H9 (cell line): Measurements from ENCODE around the gene CHCHD3. TPM values are rescaled to one million over a fixed set of nuclear protein-coding genes. Genes with fewer than 3 reads are reported as not detected.

Source experiments
- DNase-seq: peaks from one replicate; pipeline ENCODE4 v3.0.0-alpha.2; 2017
- H2AFZ ChIP-seq: one replicate; pipeline ENCODE4 v1.6.1; 2013; ENCODE audit warnings: mild to moderate bottlenecking, low read length, control low read depth, moderate library complexity
- H2AK5ac ChIP-seq: 2 replicates; pipeline ENCODE4 v1.6.1; 2013; ENCODE audit warnings: low read length, control low read depth, mixed read lengths; ENCODE audit not compliant: insufficient read length
- H2BK120ac ChIP-seq: one replicate; pipeline ENCODE4 v1.6.1; 2013; ENCODE audit warnings: low read depth, mild to moderate bottlenecking, low read length, control low read depth, inconsistent platforms; ENCODE audit not compliant: poor library complexity, severe bottlenecking
- H2BK12ac ChIP-seq: 2 replicates; pipeline ENCODE4 v1.6.1; 2013; ENCODE audit warnings: low read length, control low read depth, mixed read lengths, low read depth; ENCODE audit not compliant: insufficient read length
- H2BK15ac ChIP-seq: 2 replicates; pipeline ENCODE4 v1.6.1; 2013; ENCODE audit warnings: low read depth, low read length, control low read depth
- H2BK20ac ChIP-seq: one replicate; pipeline ENCODE4 v1.6.1; 2013; ENCODE audit warnings: low read depth, mild to moderate bottlenecking, low read length, control low read depth, inconsistent platforms; ENCODE audit not compliant: poor library complexity, severe bottlenecking
- H2BK5ac ChIP-seq: 2 replicates; pipeline ENCODE4 v1.6.1; 2013; ENCODE audit warnings: low read length, control low read depth, mixed read lengths; ENCODE audit not compliant: insufficient read length
- H3K14ac ChIP-seq: 2 replicates; pipeline ENCODE4 v1.6.1; 2013; ENCODE audit warnings: low read length, control low read depth; ENCODE audit not compliant: insufficient read depth
- H3K18ac ChIP-seq: 2 replicates; pipeline ENCODE4 v1.6.1; 2013; ENCODE audit warnings: low read depth, mild to moderate bottlenecking, mixed read lengths, low read length, control low read depth; ENCODE audit not compliant: insufficient read length
- H3K23ac ChIP-seq: 2 replicates; pipeline ENCODE4 v1.6.1; 2013; ENCODE audit warnings: low read length, control low read depth, mixed read lengths, low read depth; ENCODE audit not compliant: insufficient read length
- H3K23me2 ChIP-seq: 2 replicates; pipeline ENCODE4 v1.6.1; 2013; ENCODE audit warnings: low read depth, mild to moderate bottlenecking, mixed read lengths, low read length, control low read depth; ENCODE audit not compliant: insufficient read length, poor library complexity, severe bottlenecking
- H3K27ac ChIP-seq: 2 replicates; pipeline ENCODE4 v1.5.1; 2013; ENCODE audit warnings: low read length, control low read depth, mixed read lengths, low read depth; ENCODE audit not compliant: insufficient read length
- H3K27me3 ChIP-seq: 2 replicates; pipeline ENCODE4 v1.6.1; 2013; ENCODE audit warnings: low read length, control low read depth, inconsistent platforms; ENCODE audit not compliant: insufficient read depth
- H3K4ac ChIP-seq: 2 replicates; pipeline ENCODE4 v1.6.1; 2013; ENCODE audit warnings: low read depth, mild to moderate bottlenecking, control low read depth, inconsistent platforms, low read length, moderate library complexity
- H3K4me1 ChIP-seq: 2 replicates; pipeline ENCODE4 v1.6.1; 2013; ENCODE audit warnings: low read length, control low read depth, inconsistent platforms; ENCODE audit not compliant: insufficient read depth
- H3K4me2 ChIP-seq: 2 replicates; pipeline ENCODE4 v1.6.1; 2013; ENCODE audit warnings: low read length, control low read depth, mixed read lengths; ENCODE audit not compliant: insufficient read length, insufficient read depth
- H3K56ac ChIP-seq: 2 replicates; pipeline ENCODE4 v1.6.1; 2013; ENCODE audit warnings: low read depth, mild to moderate bottlenecking, mixed read lengths, low read length, control low read depth; ENCODE audit not compliant: insufficient read length
- H3K79me1 ChIP-seq: 2 replicates; pipeline ENCODE4 v1.6.1; 2013; ENCODE audit warnings: low read depth, mild to moderate bottlenecking, moderate library complexity, low read length, control low read depth, inconsistent platforms; ENCODE audit not compliant: insufficient read depth, poor library complexity, severe bottlenecking
- H3K79me2 ChIP-seq: 2 replicates; pipeline ENCODE4 v1.6.1; 2013; ENCODE audit warnings: low read length, control low read depth, inconsistent platforms; ENCODE audit not compliant: insufficient read depth
- H3K9ac ChIP-seq: 2 replicates; pipeline ENCODE4 v1.6.1; 2013; ENCODE audit warnings: low read length, control low read depth, mixed read lengths; ENCODE audit not compliant: insufficient read length; ENCODE audit errors: extremely low read depth
- H3K9me3 ChIP-seq: one replicate; pipeline ENCODE4 v1.6.1; 2013; ENCODE audit warnings: low read depth, low read length, inconsistent platforms; ENCODE audit not compliant: control insufficient read depth
- H3T11ph ChIP-seq: one replicate; pipeline ENCODE4 v1.6.1; 2013; ENCODE audit warnings: mild to moderate bottlenecking, low read length, control low read depth, inconsistent platforms
- H4K20me1 ChIP-seq: one replicate; pipeline ENCODE4 v1.6.1; 2013; ENCODE audit not compliant: control insufficient read depth, insufficient read length, insufficient read depth
- H4K5ac ChIP-seq: 2 replicates; pipeline ENCODE4 v1.6.1; 2013; ENCODE audit warnings: low read depth, mild to moderate bottlenecking, mixed read lengths, low read length, control low read depth; ENCODE audit not compliant: insufficient read length
- H4K8ac ChIP-seq: replicated peaks from 2 replicates; pipeline ENCODE4 v1.6.1; 2013; ENCODE audit warnings: low read length, control low read depth, mixed read lengths, low read depth; ENCODE audit not compliant: insufficient read length
- H4K91ac ChIP-seq: 2 replicates; pipeline ENCODE4 v1.6.1; 2013; ENCODE audit warnings: low read depth, mild to moderate bottlenecking, moderate library complexity, mixed read lengths, low read length, control low read depth; ENCODE audit not compliant: insufficient read length
- H3K27ac Mint-ChIP-seq, 3 experiments: 2 replicates in 2 of 3; 3 replicates in 1 of 3; pipeline ENCODE4 v1.8.0; 2020 to 2021; ENCODE audit warnings: mixed read lengths in 3 of 3, mild to moderate bottlenecking in 1 of 3, moderate library complexity in 1 of 3
- H3K27me3 Mint-ChIP-seq: 2 replicates; pipeline ENCODE4 v1.8.0; 2021; ENCODE audit warnings: low read depth, mild to moderate bottlenecking, moderate library complexity, mixed read lengths
- H3K36me3 Mint-ChIP-seq, 3 experiments: 2 replicates in 2 of 3; 3 replicates in 1 of 3; pipeline ENCODE4 v1.8.0; 2020 to 2021; ENCODE audit warnings: low read depth in 3 of 3, mixed read lengths in 3 of 3; ENCODE audit not compliant: insufficient read depth in 1 of 3
- H3K4me1 Mint-ChIP-seq, 2 experiments: 2 replicates each; pipeline ENCODE4 v1.8.0; 2020; ENCODE audit warnings: mixed read lengths in 2 of 2
- H3K4me3 Mint-ChIP-seq, 2 experiments: 2 replicates in 1 of 2; 3 replicates in 1 of 2; pipeline ENCODE4 v1.8.0; 2020 to 2021; ENCODE audit warnings: mild to moderate bottlenecking in 2 of 2, mixed read lengths in 2 of 2, moderate library complexity in 1 of 2
- H3K9me3 Mint-ChIP-seq, 2 experiments: 2 replicates in 1 of 2; 3 replicates in 1 of 2; pipeline ENCODE4 v1.8.0; 2020; ENCODE audit warnings: mild to moderate bottlenecking in 2 of 2, mixed read lengths in 2 of 2, moderate library complexity in 1 of 2
- CTCF ChIP-seq: fragments of 200-600 bp; sonication (generic); conservative IDR thresholded peaks from 3 replicates; pipeline ENCODE4 v1.8.0; 2021; ENCODE audit warnings: antibody characterized with exemption, mild to moderate bottlenecking
- WGBS: extraction: QIAGEN DNeasy Blood & Tissue Kit; methylation state at CpG from one replicate; pipeline ENCODE4 v1.1.7; 2013; ENCODE audit warnings: missing lambda C conversion rate, low lambda C conversion rate, mixed read lengths; ENCODE audit not compliant: insufficient read length; ENCODE audit errors: extremely low coverage; 5-methylcytosine and 5-hydroxymethylcytosine counted together
- total RNA-seq: library from RNA; stranded (reverse); gene quantifications from 2 replicates; pipeline ENCODE4 v1.2.1, GENCODE V29; 2021

CHCHD3 gene
- total RNA-seq, 1 experiment from 2014 or later, result 104 TPM

GRCh38 chr7:132858251-132858650 lies 223.6 kb downstream of the CHCHD3 start:
- no peaks in the 10 kb centered on the region for H4K20me1 ChIP-seq
- no peak overlapping the region for H2BK5ac ChIP-seq
- no peak overlapping the region for H2AFZ ChIP-seq
- H2BK12ac ChIP-seq, result no peak overlapping the region
- Mint-ChIP-seq H3K27me3 (no peaks in the 10 kb centered on the region), H3K27ac (no peak overlapping the region; a peak in 1 of 7 replicates), H3K4me1 (peaks cover 19 to 20% of the 10 kb centered on the region in 2 experiments), H3K36me3 (peaks cover 0 to 6% (median 4%) of the 10 kb centered on the region in 3 experiments; a peak in 5 of 7 replicates), H3K9me3 (no peaks in the 10 kb centered on the region; a peak in 1 of 5 replicates), H3K4me3 (no peak overlapping the region)
- WGBS, result no CpG with 5 or more reads among the region's 2 CpGs
- H3K27me3 ChIP-seq, result no peaks in the 10 kb centered on the region
- no peaks in the 10 kb centered on the region for H3K79me1 ChIP-seq
- no peak overlapping the region for H3K18ac ChIP-seq
- H4K8ac ChIP-seq, result no peak overlapping the region
- DNase-seq, result no peak
- no peak overlapping the region for H3K9ac ChIP-seq
- H2AK5ac ChIP-seq, result no peak overlapping the region
- no peak overlapping the region for H4K91ac ChIP-seq
- no peak overlapping the region for H2BK120ac ChIP-seq
- no peak overlapping the region for H3K56ac ChIP-seq
- H3K27ac ChIP-seq, result no peak overlapping the region
- no peak overlapping the region for H2BK20ac ChIP-seq
- H3K4me2 ChIP-seq, result no peak overlapping the region
- H3K9me3 ChIP-seq, result no peaks in the 10 kb centered on the region
- no peak overlapping the region for H3K23ac ChIP-seq
- peaks cover 4% of the 10 kb centered on the region; the same call in 1 of the 2 replicates for H3K4me1 ChIP-seq
- TF ChIP-seq CTCF, result no peak
- H3T11ph ChIP-seq, result no peak overlapping the region
- no peaks in the 10 kb centered on the region for H3K23me2 ChIP-seq
- no peak overlapping the region for H3K4ac ChIP-seq
- H2BK15ac ChIP-seq, result no peak overlapping the region
- H4K5ac ChIP-seq, result no peak overlapping the region
- no peak overlapping the region for H3K14ac ChIP-seq
- no peaks in the 10 kb centered on the region for H3K79me2 ChIP-seq
